ENCODE results near the gene PARD3B.

DNA sequence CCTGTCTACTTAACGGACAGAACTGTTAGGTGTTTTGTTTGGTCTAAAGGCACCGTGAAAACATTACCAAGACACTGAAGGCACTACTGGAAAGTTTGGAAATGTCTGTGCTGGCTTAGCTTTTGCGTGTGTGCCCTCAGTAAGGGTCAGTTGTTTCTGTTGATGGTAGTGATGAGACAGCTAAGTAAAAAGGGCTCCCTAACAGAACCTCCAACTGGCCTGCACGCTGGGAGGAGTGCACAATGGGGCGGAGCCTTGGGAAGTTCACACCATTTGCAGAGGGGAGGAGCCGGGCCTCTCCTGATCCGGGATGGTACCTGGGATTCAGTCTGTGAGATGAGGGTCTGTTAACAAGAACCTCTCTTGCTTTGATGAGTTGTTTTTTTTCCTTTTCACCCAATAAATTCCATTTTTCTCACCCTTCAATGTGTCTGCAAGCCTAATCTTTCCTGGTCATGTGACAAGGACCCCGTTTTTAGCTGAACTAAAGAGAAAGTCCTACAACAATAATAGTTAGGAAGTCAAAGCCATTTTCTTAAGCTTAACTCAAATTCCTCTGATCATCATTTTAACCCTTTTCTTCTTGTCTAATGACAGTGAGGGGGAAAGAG lies 368.7 kb downstream of the PARD3B start:
- no peak for TF ChIP-seq POLR2A (IDR thresholded peaks at IDR 0.05)
- TF ChIP-seq, protein P1, sequence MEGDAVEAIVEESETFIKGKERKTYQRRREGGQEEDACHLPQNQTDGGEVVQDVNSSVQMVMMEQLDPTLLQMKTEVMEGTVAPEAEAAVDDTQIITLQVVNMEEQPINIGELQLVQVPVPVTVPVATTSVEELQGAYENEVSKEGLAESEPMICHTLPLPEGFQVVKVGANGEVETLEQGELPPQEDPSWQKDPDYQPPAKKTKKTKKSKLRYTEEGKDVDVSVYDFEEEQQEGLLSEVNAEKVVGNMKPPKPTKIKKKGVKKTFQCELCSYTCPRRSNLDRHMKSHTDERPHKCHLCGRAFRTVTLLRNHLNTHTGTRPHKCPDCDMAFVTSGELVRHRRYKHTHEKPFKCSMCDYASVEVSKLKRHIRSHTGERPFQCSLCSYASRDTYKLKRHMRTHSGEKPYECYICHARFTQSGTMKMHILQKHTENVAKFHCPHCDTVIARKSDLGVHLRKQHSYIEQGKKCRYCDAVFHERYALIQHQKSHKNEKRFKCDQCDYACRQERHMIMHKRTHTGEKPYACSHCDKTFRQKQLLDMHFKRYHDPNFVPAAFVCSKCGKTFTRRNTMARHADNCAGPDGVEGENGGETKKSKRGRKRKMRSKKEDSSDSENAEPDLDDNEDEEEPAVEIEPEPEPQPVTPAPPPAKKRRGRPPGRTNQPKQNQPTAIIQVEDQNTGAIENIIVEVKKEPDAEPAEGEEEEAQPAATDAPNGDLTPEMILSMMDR (IDR thresholded peaks at IDR 0.05): no peak
- no peak for TF ChIP-seq POLR2AphosphoS5 (IDR thresholded peaks at IDR 0.05)

Data from stomach (tissue), 4 donors.